Endothelial cell of umbilical vein (primary cell): ENCODE measurements around the gene APCDD1L. TPM values are rescaled to one million over a fixed set of nuclear protein-coding genes. Genes with fewer than 3 reads are reported as not detected.

Source experiments
- BruUV-seq: library from RNA; stranded (reverse); fragments of 400-500 nt; replicated peaks from 2 replicates; lab custom pipeline; 2021; lab: Mats Ljungman, UMichigan
- CTCF ChIA-PET: fragments of 300-600, 350-600 bp; sonication (Branson Sonifier 250); formaldehyde crosslinking; loops from one replicate; lab custom pipeline; 2021; ENCODE audit warnings: antibody characterized with exemption, inconsistent platforms; lab: Charles Lee
- POLR2A ChIA-PET: fragments of 300-600, 350-600 bp; sonication (Branson Sonifier 250); formaldehyde crosslinking; loops from one replicate; lab custom pipeline; 2021; ENCODE audit warnings: antibody characterized with exemption, inconsistent platforms; lab: Charles Lee
- DNase-seq: peaks from one replicate; pipeline ENCODE4 v3.0.0-alpha.2; 2011; ENCODE audit warnings: low read depth, low spot score
- FAIRE-seq: peaks from 2 replicates; lab custom pipeline; 2011; peaks lifted over from hg19 to GRCh38; lab: Jason Lieb, UNC
- H2AFZ ChIP-seq: 2 replicates; pipeline ENCODE4 v1.6.0; 2012; ENCODE audit warnings: low read depth, low read length, control low read depth, inconsistent platforms
- H3K27ac ChIP-seq: 2 replicates; pipeline ENCODE4 v1.5.1; 2011; ENCODE audit warnings: low read depth, mild to moderate bottlenecking, control low read depth, low read length, moderate library complexity; ENCODE audit not compliant: insufficient read depth
- H3K27me3 ChIP-seq, 2 experiments: 2 replicates each; pipeline versions ENCODE4 v1.6.0 to v1.6.1; 2011; ENCODE audit warnings: low read length in 2 of 2, mixed read lengths in 1 of 2; ENCODE audit not compliant: control insufficient read depth in 2 of 2, insufficient read depth in 2 of 2
- H3K36me3 ChIP-seq, 2 experiments: 2 replicates in 1 of 2; 3 replicates in 1 of 2; pipeline ENCODE4 v1.5.1; 2011; ENCODE audit warnings: low read length in 2 of 2, mild to moderate bottlenecking in 1 of 2, moderate library complexity in 1 of 2; ENCODE audit not compliant: control insufficient read depth in 2 of 2, insufficient read depth in 2 of 2; ENCODE audit errors: extremely low read depth in 1 of 2
- H3K4me1 ChIP-seq: 3 replicates; pipeline ENCODE4 v1.5.1; 2011; ENCODE audit warnings: mild to moderate bottlenecking, low read length; ENCODE audit not compliant: control insufficient read depth, insufficient read depth; ENCODE audit errors: extremely low read depth
- H3K4me2 ChIP-seq: 2 replicates; pipeline ENCODE4 v1.6.1; 2011; ENCODE audit warnings: low read length, control low read depth, mixed read lengths; ENCODE audit not compliant: insufficient read depth
- H3K4me3 ChIP-seq, 3 experiments: fragments of 200-600 bp in 1 of 3; sonication (generic), shearing (Covaris generic) in 1 of 3; replicated peaks in 1 of 3; 2 replicates each; pipeline ENCODE4 v1.5.1; 2011 to 2016; ENCODE audit warnings: control low read depth in 3 of 3, low read length in 3 of 3, mild to moderate bottlenecking in 2 of 3, inconsistent platforms in 1 of 3, low read depth in 1 of 3, moderate library complexity in 1 of 3; ENCODE audit not compliant: insufficient read depth in 1 of 3
- H3K79me2 ChIP-seq: 2 replicates; pipeline ENCODE4 v1.6.0; 2012; ENCODE audit warnings: low read length, inconsistent platforms; ENCODE audit not compliant: control insufficient read depth, insufficient read depth
- H3K9ac ChIP-seq: replicated peaks from 2 replicates; pipeline ENCODE3; 2011; ENCODE audit warnings: low read length, control low read depth; ENCODE audit not compliant: insufficient read depth; ENCODE audit errors: extremely low read depth
- H3K9me1 ChIP-seq: replicated peaks from 3 replicates; pipeline ENCODE4 v1.6.0; 2011; ENCODE audit warnings: mild to moderate bottlenecking, low read length; ENCODE audit not compliant: control insufficient read depth, insufficient read depth; ENCODE audit errors: extremely low read depth
- H3K9me3 ChIP-seq: replicated peaks from 2 replicates; pipeline ENCODE4 v1.5.1; 2012; ENCODE audit warnings: low read length, inconsistent platforms; ENCODE audit not compliant: control insufficient read depth, insufficient read depth
- H4K20me1 ChIP-seq: replicated peaks from 2 replicates; pipeline ENCODE3; 2011; ENCODE audit warnings: mild to moderate bottlenecking, low read length; ENCODE audit not compliant: control insufficient read depth, insufficient read depth; ENCODE audit errors: extremely low read depth
- CTCF ChIP-seq, 2 donors: IDR thresholded peaks; 1 replicate in 1 of 2; 2 replicates in 1 of 2; pipeline ENCODE4 v1.5.1; 2011; ENCODE audit warnings: low read length in 2 of 2, mild to moderate bottlenecking in 2 of 2, moderate library complexity in 2 of 2, control low read depth in 1 of 2, inconsistent platforms in 1 of 2, low read depth in 1 of 2; ENCODE audit not compliant: insufficient read depth in 1 of 2; ENCODE audit errors: extremely low read depth in 1 of 2
- EZH2 ChIP-seq: IDR thresholded peaks from 2 replicates; pipeline ENCODE4 v1.6.1; 2012; ENCODE audit warnings: borderline replicate concordance, low read depth, mild to moderate bottlenecking, moderate library complexity, low read length, inconsistent platforms; ENCODE audit not compliant: severe bottlenecking
- FOS ChIP-seq: IDR thresholded peaks from 2 replicates; pipeline ENCODE4 v1.6.1; 2011; ENCODE audit warnings: mild to moderate bottlenecking, low read length, moderate library complexity, borderline replicate concordance; ENCODE audit not compliant: insufficient read depth
- GATA2 ChIP-seq: IDR thresholded peaks from 2 replicates; pipeline ENCODE4 v1.7.0; 2011; ENCODE audit warnings: low read depth, mild to moderate bottlenecking, moderate library complexity, mixed read lengths, low read length; ENCODE audit not compliant: insufficient read length, insufficient read depth
- JUN ChIP-seq: IDR thresholded peaks from 2 replicates; pipeline ENCODE4 v1.6.1; 2011; ENCODE audit warnings: borderline replicate concordance, low read depth; ENCODE audit not compliant: insufficient read length, insufficient read depth
- MAX ChIP-seq: IDR thresholded peaks from 2 replicates; pipeline ENCODE4 v1.6.1; 2011; ENCODE audit not compliant: insufficient read depth, insufficient read length
- MYC ChIP-seq: IDR thresholded peaks from one replicate; pipeline ENCODE4 v1.6.1; 2011; ENCODE audit warnings: mild to moderate bottlenecking, low read depth, low read length
- POLR2A ChIP-seq: IDR thresholded peaks from 2 replicates; pipeline ENCODE4 v1.6.1; 2012; ENCODE audit warnings: low read depth, mild to moderate bottlenecking, control low read depth, low read length
- POLR2AphosphoS5 ChIP-seq: IDR thresholded peaks from 2 replicates; pipeline ENCODE4 v1.6.1; 2012; ENCODE audit warnings: low read depth, mild to moderate bottlenecking, control low read depth, low read length, moderate library complexity; ENCODE audit not compliant: insufficient read depth
- dilution Hi-C: fragments of 300-500 bp; cut with MboI; formaldehyde crosslinking; loops from one replicate; pipeline ENCODE4 v1.15.0; 2019; ENCODE audit warnings: low sequenced_read_pairs; ENCODE audit not compliant: extremely low pct_ligation_motif_present
- intact Hi-C: fragments of 100-400 bp; cut with micrococcal nuclease; formaldehyde crosslinking; loops from one replicate; pipeline ENCODE4 v1.10.0; 2022
- polyA plus RNA-seq, 4 experiments: library from polyadenylated mRNA; depleted of rRNA in 3 of 4; stranded (reverse) in 3 of 4; unstranded in 1 of 4; fragments of >200 nt; gene quantifications; 2 replicates each; pipeline versions ENCODE4 v1.2.1 to v1.2.3, GENCODE V29; 2011 to 2012; ENCODE audit warnings: missing spikeins in 1 of 4
- total RNA-seq: library from RNA; stranded (reverse); gene quantifications from 2 replicates; pipeline ENCODE4 v1.2.3, GENCODE V29; 2021

The APCDD1L gene
- total and polyA plus RNA-seq, 2 donors (not counting 3 experiments of a cell fraction or from before 2014, with no cell fraction given) = 0.17 to 1.4 TPM

GRCh38 chr20:58452667-58453255 is 62.4 kb downstream of the APCDD1L start:
- dilution Hi-C loops = loop anchor here (25.0 kb wide), 1 partner anchor 215 kb away; the partner anchor contains the start of gene ANKRD60
- TF ChIP-seq JUN = no peak
- no peak for TF ChIP-seq EZH2
- no peak for TF ChIP-seq MYC
- TF ChIP-seq FOS = no peak
- TF ChIP-seq MAX = no peak
- TF ChIP-seq GATA2 = no peak
- TF ChIP-seq POLR2A = no peak
- CTCF ChIA-PET = interaction anchor here (0.6 to 1.2 kb wide), 2 partner anchors 12 to 67 kb away, joined by 3 to 7 read pairs; no protein-coding TSS in a partner anchor
- Histone ChIP-seq H3K4me1 (peaks cover 4% of the 10 kb centered on the region), H3K4me2 (no peak overlapping the region), H4K20me1 (no peaks in the 10 kb centered on the region), H3K27ac (no peak overlapping the region), H3K9me3 (no peaks in the 10 kb centered on the region), H3K27me3 (no peaks in the 10 kb centered on the region), H3K79me2 (no peaks in the 10 kb centered on the region), H2AFZ (no peak overlapping the region), H3K9ac (no peak overlapping the region), H3K4me3 (no peak overlapping the region), H3K36me3 (peaks cover 0 to 5% of the 10 kb centered on the region in 2 experiments), H3K9me1 (no peaks in the 10 kb centered on the region)
- BruUV-seq = no TSS peak
- intact Hi-C loops = no loop called here
- no peak for FAIRE-seq
- POLR2A ChIA-PET = no interaction called here
- no peak for DNase-seq

DNA sequence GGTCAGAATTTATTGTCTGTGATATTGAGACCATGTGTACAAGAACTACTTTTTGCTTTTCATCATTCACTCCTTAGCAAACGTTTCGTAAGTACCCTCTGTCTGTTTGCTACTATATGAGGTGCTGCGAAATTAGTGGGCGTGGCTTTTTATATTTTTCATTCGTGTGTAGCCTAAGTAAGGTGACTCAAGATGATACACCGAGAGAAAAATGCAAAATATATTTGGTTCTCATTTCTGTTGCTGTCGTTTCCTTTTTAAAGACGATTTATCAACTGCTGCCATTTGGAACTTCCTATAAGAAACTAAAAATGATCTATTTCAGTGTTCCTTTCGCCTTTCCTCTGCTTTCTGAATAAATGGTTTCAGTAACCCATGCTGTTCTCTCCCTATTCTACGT is 64.9 kb downstream of the APCDD1L start:
- Histone ChIP-seq H3K27me3 (no peaks in the 10 kb centered on the region), H2AFZ (no peak overlapping the region), H3K9ac (no peak overlapping the region), H3K36me3 (peaks cover 4 to 5% of the 10 kb centered on the region in 2 experiments), H3K79me2 (no peaks in the 10 kb centered on the region), H3K4me2 (no peak overlapping the region), H3K27ac (no peak overlapping the region), H3K4me3 (no peak overlapping the region), H3K9me1 (no peaks in the 10 kb centered on the region), H3K4me1 (no peaks in the 10 kb centered on the region), H4K20me1 (no peaks in the 10 kb centered on the region), H3K9me3 (no peaks in the 10 kb centered on the region)
- dilution Hi-C loops = loop anchor here (25.0 kb wide), 1 partner anchor 213 kb away; the partner anchor contains the start of gene ANKRD60
- FAIRE-seq (no peak), DNase-seq (no peak)
- ChIA-PET CTCF (interaction anchor here (4.5 kb wide), 1 partner anchor 214 kb away, joined by 31 read pairs; no protein-coding TSS in a partner anchor), POLR2A (no interaction called here)
- intact Hi-C loops = no loop called here
- TF ChIP-seq MYC (no peak), JUN (no peak), EZH2 (no peak), POLR2A (no peak), FOS (no peak), CTCF (IDR thresholded peaks at IDR 0.05; ENCODE audit: extremely low read depth in 1 of 2, insufficient read depth in 1 of 2, low read depth in 1 of 2, low read length in 2 of 2) (no peak), MAX (no peak), POLR2AphosphoS5 (no peak), GATA2 (no peak)
- no TSS peak for BruUV-seq
